ENCODE results near the gene ZDHHC1. TPM values are rescaled to one million over a fixed set of nuclear protein-coding genes. Genes with fewer than 3 reads are reported as not detected.

ZDHHC1 gene
- total RNA-seq, 4 donors from 2014 or later, result 3.5 to 14.5 (median 6.3) TPM

GRCh38 chr16:67393111-67393787 lies 23.0 kb downstream of the ZDHHC1 start, which contains the start of gene TPPP3:
Gene TPPP3, minus strand, starts transcription at chr16:67393498. Its CDS starts 2,387 bp downstream, at chr16:67391111.
- Histone ChIP-seq H3K27me3 (no peaks in the 10 kb centered on the region), H3K4me1 (peaks cover 4 to 65% (median 11%) of the 10 kb centered on the region in 4 donors), H3K4me3 (peak within 1 kb of the TSS; percentile 18 to 51 (median 30)), H3K36me3 (no peaks in the 10 kb centered on the region), H3K27ac (peak within 1 kb of the TSS; percentile 21 to 80 (median 50)), H3K9me3 (no peaks in the 10 kb centered on the region)
- no peak for TF ChIP-seq POLR2A (IDR thresholded peaks at IDR 0.05)
- TF ChIP-seq CTCF (IDR thresholded peaks at IDR 0.05), result peak in 5 of 6 experiments; percentile 21 to 85 (median 68)
- DNase-seq, result peak; percentile 33 to 94 (median 88)

GRCh38 chr16:67392301-67393059 lies 23.8 kb downstream of the ZDHHC1 start:
- H3K27ac ChIP-seq, result peak overlapping the region in 3 of 4 donors; percentile 21 to 80 (median 56)
- peaks cover 4 to 64% (median 11%) of the 10 kb centered on the region in 4 donors for H3K4me1 ChIP-seq
- peak overlapping the region; percentile 18 to 51 (median 30) for H3K4me3 ChIP-seq
- TF ChIP-seq POLR2A (IDR thresholded peaks at IDR 0.05) (no peak), CTCF (IDR thresholded peaks at IDR 0.05) (no peak)
- H3K27me3 ChIP-seq, result no peaks in the 10 kb centered on the region
- peak in 1 of 3 donors; percentile 30 for DNase-seq
- no peaks in the 10 kb centered on the region for H3K36me3 ChIP-seq
- H3K9me3 ChIP-seq, result no peaks in the 10 kb centered on the region

GRCh38 chr16:67391424-67392300 lies 24.6 kb downstream of the ZDHHC1 start:
- Histone ChIP-seq H3K27ac (peak overlapping the region in 2 of 4 donors; percentile 56 to 80), H3K4me1 (peaks cover 3 to 56% (median 11%) of the 10 kb centered on the region in 4 donors), H3K36me3 (no peaks in the 10 kb centered on the region), H3K4me3 (peak overlapping the region in 1 of 4 donors; percentile 51), H3K27me3 (no peaks in the 10 kb centered on the region), H3K9me3 (no peaks in the 10 kb centered on the region)
- TF ChIP-seq POLR2A (IDR thresholded peaks at IDR 0.05), result no peak
- TF ChIP-seq CTCF (IDR thresholded peaks at IDR 0.05), result no peak
- peak in 1 of 3 donors; percentile 45 for DNase-seq

- Histone ChIP-seq H3K36me3 (no peaks in the 10 kb centered on the region), H3K4me3 (no peak overlapping the region), H3K4me1 (peaks cover 0 to 49% (median 11%) of the 10 kb centered on the region in 4 donors), H3K9me3 (no peaks in the 10 kb centered on the region), H3K27me3 (no peaks in the 10 kb centered on the region), H3K27ac (no peak overlapping the region)
- peak in 1 of 3 donors; percentile 39 for DNase-seq
- TF ChIP-seq CTCF (IDR thresholded peaks at IDR 0.05) (no peak), POLR2A (IDR thresholded peaks at IDR 0.05) (no peak)
These were observed 25.4 kb downstream of the ZDHHC1 start for GRCh38 chr16:67390816-67391423.

All from Peyer's patch (tissue), 4 donors.